ENCODE measurements around the gene CYP1A2. TPM values are rescaled to one million over a fixed set of nuclear protein-coding genes. Genes with fewer than 3 reads are reported as not detected.

CYP1A2 gene
- total RNA-seq, 2 experiments from 2014 or later, result not detected

- Mint-ChIP-seq H3K36me3 (ENCODE audit: low read depth) (no peaks in the 10 kb centered on the region), H3K27me3 (peaks cover 3% of the 10 kb centered on the region), H3K4me3 (no peak overlapping the region), H3K27ac (no peak overlapping the region), H3K9me3 (no peaks in the 10 kb centered on the region), H3K4me1 (no peaks in the 10 kb centered on the region)
- POLR2A ChIA-PET, result no interaction called here
- DNase-seq, result no peak
- CTCF ChIA-PET, result no interaction called here
These were observed 2.1 kb downstream of the CYP1A2 start for GRCh38 chr15:74750751-74751150.

- CTCF ChIA-PET, result interaction anchor here (1.1 to 1.5 kb wide), 2 partner anchors 121 to 130 kb away, joined by 3 read pairs; no protein-coding TSS in a partner anchor
- Mint-ChIP-seq H3K4me1 (no peaks in the 10 kb centered on the region), H3K36me3 (ENCODE audit: low read depth) (no peaks in the 10 kb centered on the region), H3K9me3 (no peaks in the 10 kb centered on the region), H3K27me3 (peaks cover 3% of the 10 kb centered on the region), H3K27ac (no peak overlapping the region), H3K4me3 (no peak overlapping the region)
- no peak for DNase-seq
- POLR2A ChIA-PET, result no interaction called here
These were observed 3.4 kb downstream of the CYP1A2 start for GRCh38 chr15:74752011-74752410.

GRCh38 chr15:74752531-74752930 lies 3.9 kb downstream of the CYP1A2 start:
- CTCF ChIA-PET, result interaction anchor here (1.1 to 1.5 kb wide), 3 partner anchors 118 to 131 kb away, joined by 3 read pairs; no protein-coding TSS in a partner anchor
- H3K27ac Mint-ChIP-seq, result no peak overlapping the region
- H3K27me3 Mint-ChIP-seq, result peaks cover 3% of the 10 kb centered on the region
- H3K4me3 Mint-ChIP-seq, result no peak overlapping the region
- no peaks in the 10 kb centered on the region for H3K4me1 Mint-ChIP-seq
- H3K36me3 Mint-ChIP-seq (ENCODE audit: low read depth), result no peaks in the 10 kb centered on the region
- no peaks in the 10 kb centered on the region for H3K9me3 Mint-ChIP-seq
- POLR2A ChIA-PET, result no interaction called here
- no peak for DNase-seq

DNA sequence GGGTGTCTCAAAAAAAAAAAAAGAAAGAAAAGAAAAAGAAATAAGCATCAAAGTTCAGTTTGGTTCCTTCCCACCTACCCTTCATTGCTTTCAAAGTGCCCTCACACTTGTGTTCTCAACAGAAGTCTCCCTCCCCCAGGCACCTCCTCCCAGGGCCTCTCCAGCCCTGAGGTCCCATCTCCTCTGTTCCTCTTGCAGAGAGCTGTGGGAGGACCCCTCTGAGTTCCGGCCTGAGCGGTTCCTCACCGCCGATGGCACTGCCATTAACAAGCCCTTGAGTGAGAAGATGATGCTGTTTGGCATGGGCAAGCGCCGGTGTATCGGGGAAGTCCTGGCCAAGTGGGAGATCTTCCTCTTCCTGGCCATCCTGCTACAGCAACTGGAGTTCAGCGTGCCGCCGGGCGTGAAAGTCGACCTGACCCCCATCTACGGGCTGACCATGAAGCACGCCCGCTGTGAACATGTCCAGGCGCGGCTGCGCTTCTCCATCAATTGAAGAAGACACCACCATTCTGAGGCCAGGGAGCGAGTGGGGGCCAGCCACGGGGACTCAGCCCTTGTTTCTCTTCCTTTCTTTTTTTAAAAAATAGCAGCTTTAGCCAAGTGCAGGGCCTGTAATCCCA lies 6.1 kb downstream of the CYP1A2 start:
- no peak for DNase-seq
- ChIA-PET CTCF (no interaction called here), POLR2A (no interaction called here)
- Mint-ChIP-seq H3K36me3 (ENCODE audit: low read depth) (no peaks in the 10 kb centered on the region), H3K4me3 (no peak overlapping the region), H3K27ac (no peak overlapping the region), H3K4me1 (no peaks in the 10 kb centered on the region), H3K9me3 (no peaks in the 10 kb centered on the region), H3K27me3 (peaks cover 3% of the 10 kb centered on the region)

DNA sequence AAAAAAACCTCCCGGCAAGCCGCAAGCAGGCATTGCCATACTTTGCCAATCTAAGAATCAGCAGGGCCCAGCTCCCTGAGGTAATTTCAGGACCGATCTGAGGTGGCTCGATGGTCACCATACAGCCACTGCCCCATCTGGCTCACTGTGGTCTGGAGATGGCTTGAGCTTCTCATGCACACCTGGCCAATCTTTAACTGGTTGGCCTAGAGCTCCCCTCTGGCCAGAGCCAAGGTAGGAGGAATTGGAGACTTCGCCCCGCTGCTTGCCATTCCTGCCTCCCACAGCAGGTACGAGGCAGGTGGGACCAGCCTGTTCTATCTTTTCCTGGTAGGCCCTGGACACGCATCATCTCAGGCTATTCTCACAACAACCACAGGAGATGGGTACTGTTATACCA lies 10.1 kb downstream of the CYP1A2 start:
- no peaks in the 10 kb centered on the region for H3K36me3 Mint-ChIP-seq (ENCODE audit: low read depth)
- H3K27me3 Mint-ChIP-seq, result peaks cover 3% of the 10 kb centered on the region
- H3K4me3 Mint-ChIP-seq, result no peak overlapping the region
- no peak overlapping the region for H3K27ac Mint-ChIP-seq
- CTCF ChIA-PET, result interaction anchor here (3.2 to 4.2 kb wide), 2 partner anchors 12 to 124 kb away, joined by 15 to 20 read pairs; no protein-coding TSS in a partner anchor
- DNase-seq, result no peak
- H3K9me3 Mint-ChIP-seq, result no peaks in the 10 kb centered on the region
- POLR2A ChIA-PET, result interaction anchor here (1.0 kb wide), 1 partner anchor 112 kb away, joined by 3 read pairs; no protein-coding TSS in a partner anchor
- H3K4me1 Mint-ChIP-seq, result no peaks in the 10 kb centered on the region

- POLR2A ChIA-PET, result no interaction called here
- CTCF ChIA-PET, result interaction anchor here (0.6 to 1.7 kb wide), 3 partner anchors 8 to 128 kb away, joined by 4 to 6 read pairs (median 5); no protein-coding TSS in a partner anchor
- DNase-seq, result no peak
- Mint-ChIP-seq H3K27ac (no peak overlapping the region), H3K4me3 (no peak overlapping the region), H3K27me3 (peaks cover 2% of the 10 kb centered on the region), H3K9me3 (no peaks in the 10 kb centered on the region), H3K36me3 (ENCODE audit: low read depth) (no peaks in the 10 kb centered on the region), H3K4me1 (no peaks in the 10 kb centered on the region)
These were observed 14.1 kb downstream of the CYP1A2 start for GRCh38 chr15:74762791-74763150.

DNA sequence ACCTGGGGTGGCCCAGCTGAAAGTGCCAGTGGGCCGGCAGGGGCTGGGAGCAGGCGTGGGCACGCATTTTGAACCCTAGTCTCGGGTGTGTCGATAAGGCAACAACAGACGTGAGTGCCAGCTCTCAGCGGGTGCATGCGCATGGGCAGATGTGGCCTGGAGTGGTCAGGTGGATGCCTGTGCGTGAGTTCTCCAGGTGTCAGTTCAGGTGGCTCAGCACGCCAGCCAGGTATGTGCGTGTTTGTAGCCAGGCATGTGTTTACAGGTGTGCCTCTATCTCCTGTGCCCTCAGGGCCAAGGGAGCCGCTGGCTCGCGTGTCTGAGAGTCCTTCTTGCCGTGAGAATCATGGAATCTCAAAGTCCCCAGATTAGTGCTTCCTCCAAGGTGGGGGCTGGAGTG lies 14.8 kb downstream of the CYP1A2 start:
- Mint-ChIP-seq H3K27ac (no peak overlapping the region), H3K4me1 (no peaks in the 10 kb centered on the region), H3K4me3 (no peak overlapping the region), H3K9me3 (no peaks in the 10 kb centered on the region), H3K27me3 (peaks cover 2% of the 10 kb centered on the region), H3K36me3 (ENCODE audit: low read depth) (no peaks in the 10 kb centered on the region)
- POLR2A ChIA-PET, result no interaction called here
- CTCF ChIA-PET, result no interaction called here
- no peak for DNase-seq

GRCh38 chr15:74767167-74768098 lies 18.8 kb downstream of the CYP1A2 start:
- no peaks in the 10 kb centered on the region for H3K36me3 Mint-ChIP-seq (ENCODE audit: low read depth)
- peaks cover 18% of the 10 kb centered on the region for H3K4me1 Mint-ChIP-seq
- DNase-seq, result no peak
- H3K27ac Mint-ChIP-seq, result no peak overlapping the region
- CTCF ChIA-PET, result interaction anchor here (0.9 to 25.7 kb wide), 12 partner anchors 28 to 403 kb away, joined by 3 to 1235 read pairs (median 9); partner anchors contain the start of genes CSK, EDC3, FAM219B and LMAN1L
- H3K9me3 Mint-ChIP-seq, result no peaks in the 10 kb centered on the region
- no peak overlapping the region for H3K4me3 Mint-ChIP-seq
- POLR2A ChIA-PET, result interaction anchor here (4.8 to 27.8 kb wide), 2 partner anchors 28 to 133 kb away, joined by 48 to 1214 read pairs; partner anchors contain the start of genes CSK and LMAN1L
- peaks cover 8% of the 10 kb centered on the region for H3K27me3 Mint-ChIP-seq

GRCh38 chr15:74768099-74768770 lies 19.6 kb downstream of the CYP1A2 start:
- H3K9me3 Mint-ChIP-seq, result no peaks in the 10 kb centered on the region
- no peaks in the 10 kb centered on the region for H3K36me3 Mint-ChIP-seq (ENCODE audit: low read depth)
- POLR2A ChIA-PET, result interaction anchor here (0.7 to 27.8 kb wide), 3 partner anchors 9 to 134 kb away, joined by 3 to 1214 read pairs (median 48); partner anchors contain the start of genes CSK and LMAN1L
- CTCF ChIA-PET, result interaction anchor here (0.7 to 25.7 kb wide), 26 partner anchors 8 to 403 kb away, joined by 3 to 1235 read pairs (median 4); partner anchors contain the start of genes CSK, CYP1A2, EDC3 and FAM219B
- H3K27me3 Mint-ChIP-seq, result peaks cover 8% of the 10 kb centered on the region
- peaks cover 18% of the 10 kb centered on the region for H3K4me1 Mint-ChIP-seq
- DNase-seq, result no peak
- H3K27ac Mint-ChIP-seq, result no peak overlapping the region
- no peak overlapping the region for H3K4me3 Mint-ChIP-seq

GRCh38 chr15:74768771-74769342 lies 20.2 kb downstream of the CYP1A2 start:
- DNase-seq, result peak; percentile 71
- H3K36me3 Mint-ChIP-seq (ENCODE audit: low read depth), result no peaks in the 10 kb centered on the region
- no peaks in the 10 kb centered on the region for H3K9me3 Mint-ChIP-seq
- POLR2A ChIA-PET, result interaction anchor here (0.7 to 27.8 kb wide), 3 partner anchors 9 to 135 kb away, joined by 3 to 1214 read pairs (median 48); partner anchors contain the start of genes CSK and LMAN1L
- H3K27ac Mint-ChIP-seq, result no peak overlapping the region
- H3K4me1 Mint-ChIP-seq, result peaks cover 19% of the 10 kb centered on the region
- CTCF ChIA-PET, result interaction anchor here (0.6 to 25.7 kb wide), 39 partner anchors 9 to 844 kb away, joined by 3 to 1235 read pairs (median 4); partner anchors contain the start of genes CSK, CYP1A1, CYP1A2 and EDC3
- peaks cover 8% of the 10 kb centered on the region for H3K27me3 Mint-ChIP-seq
- H3K4me3 Mint-ChIP-seq, result no peak overlapping the region

DNA sequence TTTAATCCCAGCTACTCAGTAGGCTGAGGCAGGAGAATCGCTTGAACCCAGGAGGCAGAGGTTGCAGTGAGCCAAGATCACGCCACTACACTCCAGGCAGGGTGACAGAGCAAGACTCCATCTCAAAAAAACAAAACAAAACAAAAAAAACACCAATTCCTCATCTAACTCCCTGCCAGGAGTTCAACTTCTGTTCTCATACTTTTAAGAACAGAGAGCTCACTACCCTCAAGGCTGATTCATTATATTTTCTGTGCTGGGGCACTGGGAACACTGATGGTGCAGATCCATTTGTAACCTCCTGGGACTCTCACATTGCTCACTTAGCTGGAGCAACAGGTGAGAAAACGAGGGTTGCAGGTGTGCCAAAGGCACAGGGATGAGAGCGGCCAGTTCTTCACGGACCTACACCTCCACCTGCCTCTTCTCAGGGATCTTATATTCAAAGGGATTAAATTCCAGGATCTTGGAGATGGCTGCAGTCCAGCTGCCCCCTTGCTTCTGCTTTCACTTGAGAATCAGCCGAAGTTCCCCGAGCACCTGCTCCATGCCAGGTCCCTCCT lies 20.9 kb downstream of the CYP1A2 start:
- H3K27ac Mint-ChIP-seq, result no peak overlapping the region
- DNase-seq, result no peak
- H3K4me1 Mint-ChIP-seq, result peaks cover 22% of the 10 kb centered on the region
- H3K36me3 Mint-ChIP-seq (ENCODE audit: low read depth), result no peaks in the 10 kb centered on the region
- no peaks in the 10 kb centered on the region for H3K9me3 Mint-ChIP-seq
- no peak overlapping the region for H3K4me3 Mint-ChIP-seq
- CTCF ChIA-PET, result interaction anchor here (0.6 to 25.7 kb wide), 38 partner anchors 10 to 845 kb away, joined by 3 to 1235 read pairs (median 4); partner anchors contain the start of genes CSK, CYP1A1, CYP1A2 and EDC3
- POLR2A ChIA-PET, result interaction anchor here (0.9 to 27.8 kb wide), 3 partner anchors 26 to 137 kb away, joined by 3 to 1214 read pairs (median 48); partner anchors contain the start of genes CSK, FAM219B and LMAN1L
- peaks cover 8% of the 10 kb centered on the region for H3K27me3 Mint-ChIP-seq

Data from activated CD4-positive, alpha-beta memory T cell treated with anti-CD3 and anti-CD28 coated beads, Interleukin-2, amount 10 ng/mL, durations not matched to agents 7 days and 5 days (primary cell).